Urinary bladder (tissue), 4 donors: Measurements from ENCODE around the gene ASB12. TPM values are rescaled to one million over a fixed set of nuclear protein-coding genes. Genes with fewer than 3 reads are reported as not detected.
"Not testable (repeated sequence)": the region's sequence is repeated elsewhere in the genome, so short reads cannot be mapped to it uniquely, and the experiment has no call there.

Experiments
- DNase-seq: peaks from one replicate; pipeline ENCODE4 v3.0.0-alpha.2; 2015; ENCODE audit errors: extremely low spot score
- H3K27ac ChIP-seq: one replicate; pipeline ENCODE4 v1.5.1; 2013; ENCODE audit warnings: low read depth, mild to moderate bottlenecking, moderate library complexity
- H3K36me3 ChIP-seq: one replicate; pipeline ENCODE4 v1.6.1; 2013; ENCODE audit warnings: mild to moderate bottlenecking, moderate library complexity; ENCODE audit not compliant: insufficient read depth
- H3K4me1 ChIP-seq: one replicate; pipeline ENCODE4 v1.6.1; 2013; ENCODE audit warnings: mild to moderate bottlenecking, moderate library complexity; ENCODE audit not compliant: insufficient read depth
- H3K4me3 ChIP-seq: one replicate; pipeline ENCODE4 v1.5.1; 2013; ENCODE audit warnings: low read depth, low read length
- WGBS: extraction: QIAGEN DNeasy Blood & Tissue Kit; methylation state at CpG from one replicate; pipeline ENCODE4 v1.1.7; 2013; 5-methylcytosine and 5-hydroxymethylcytosine counted together
- polyA plus RNA-seq: library from polyadenylated mRNA; stranded (reverse); fragments of 200-250 nt; gene quantifications from one replicate; pipeline ENCODE4 v1.2.3, GENCODE V29; 2013
- total RNA-seq: library from RNA; depleted of rRNA; stranded (reverse); fragments of >200 nt; gene quantifications from one replicate; pipeline ENCODE4 v1.2.3, GENCODE V29; 2014
- donor health status: healthy with polysubstance abuse.
- donor health status: healthy.

The ASB12 gene, protein sequence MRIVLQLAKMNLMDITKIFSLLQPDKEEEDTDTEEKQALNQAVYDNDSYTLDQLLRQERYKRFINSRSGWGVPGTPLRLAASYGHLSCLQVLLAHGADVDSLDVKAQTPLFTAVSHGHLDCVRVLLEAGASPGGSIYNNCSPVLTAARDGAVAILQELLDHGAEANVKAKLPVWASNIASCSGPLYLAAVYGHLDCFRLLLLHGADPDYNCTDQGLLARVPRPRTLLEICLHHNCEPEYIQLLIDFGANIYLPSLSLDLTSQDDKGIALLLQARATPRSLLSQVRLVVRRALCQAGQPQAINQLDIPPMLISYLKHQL
- total RNA-seq = 0.21 TPM
- 0.39 TPM for polyA plus RNA-seq

GRCh38 chrX:64230123-64230970 is at the start of gene ASB12:
TSS of gene ASB12 (minus strand) at chrX:64230607. CDS start at chrX:64225650, 4,957 bp downstream.
- H3K27ac ChIP-seq = no peak within 1 kb of the TSS
- WGBS = 83% methylated on average over 17 of the region's 17 CpGs

GRCh38 chrX:64265265-64265664 is 34.9 kb upstream of the ASB12 start:
- no peaks in the 10 kb centered on the region for H3K4me1 ChIP-seq
- H3K36me3 ChIP-seq = no peaks in the 10 kb centered on the region
- no peak overlapping the region for H3K4me3 ChIP-seq
- DNase-seq = no peak
- H3K27ac ChIP-seq = no peak overlapping the region

More at GRCh38 chrX:64230123-64230970, at the start of gene ASB12:
- no peak for DNase-seq
- H3K4me1 ChIP-seq = no peaks in the 10 kb centered on the region
- no peak within 1 kb of the TSS for H3K4me3 ChIP-seq
- H3K36me3 ChIP-seq = no peaks in the 10 kb centered on the region

DNA sequence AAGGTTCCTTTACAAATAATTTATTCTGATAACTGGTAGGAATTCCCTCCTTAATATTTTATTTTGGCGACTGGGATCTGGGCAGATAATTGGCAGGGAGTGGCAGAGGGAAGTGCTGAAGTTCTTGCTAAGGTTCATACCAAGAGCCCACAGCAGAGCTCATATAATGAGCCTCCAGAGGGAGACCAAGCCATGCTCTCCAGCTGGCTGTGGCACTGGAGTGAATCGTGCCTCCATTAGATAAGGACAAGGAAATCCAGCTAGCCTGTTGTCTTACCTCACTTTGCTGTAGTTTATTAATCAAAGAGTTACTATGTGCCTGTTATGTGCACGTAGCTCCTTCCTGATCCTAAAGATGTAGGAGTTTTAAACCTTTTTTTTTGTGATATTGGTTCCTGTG is 1.3 kb downstream of the ASB12 start:
- Histone ChIP-seq H3K4me3 (no peak overlapping the region), H3K27ac (no peak overlapping the region), H3K4me1 (no peaks in the 10 kb centered on the region), H3K36me3 (no peaks in the 10 kb centered on the region)
- WGBS = 36% methylated on average over 3 of the region's 3 CpGs
- DNase-seq = no peak

DNA sequence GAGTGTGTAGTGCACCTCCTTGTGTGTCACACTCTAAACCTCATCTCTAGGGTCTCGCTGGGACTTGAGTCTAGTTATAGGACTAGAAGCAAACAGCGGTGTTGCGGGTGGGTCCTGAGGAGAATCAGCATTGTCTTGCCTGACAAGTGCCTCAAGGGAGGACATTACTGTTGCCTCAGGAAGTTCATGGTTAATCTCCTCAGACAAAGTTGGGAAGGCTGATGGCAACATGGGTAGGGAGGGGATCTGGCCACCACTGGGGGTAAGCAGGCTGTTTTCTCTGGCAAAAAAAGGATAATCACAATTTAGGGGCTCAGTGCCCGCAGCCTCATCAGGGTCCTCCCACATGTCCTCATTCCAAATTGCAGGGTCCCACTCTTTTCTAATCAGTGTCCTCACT is 12.4 kb downstream of the ASB12 start:
- DNase-seq = no peak
- Histone ChIP-seq H3K4me3 (no peak overlapping the region), H3K4me1 (no peaks in the 10 kb centered on the region), H3K36me3 (no peaks in the 10 kb centered on the region), H3K27ac (no peak overlapping the region)
- WGBS = 98% methylated on average over 4 of the region's 4 CpGs

DNA sequence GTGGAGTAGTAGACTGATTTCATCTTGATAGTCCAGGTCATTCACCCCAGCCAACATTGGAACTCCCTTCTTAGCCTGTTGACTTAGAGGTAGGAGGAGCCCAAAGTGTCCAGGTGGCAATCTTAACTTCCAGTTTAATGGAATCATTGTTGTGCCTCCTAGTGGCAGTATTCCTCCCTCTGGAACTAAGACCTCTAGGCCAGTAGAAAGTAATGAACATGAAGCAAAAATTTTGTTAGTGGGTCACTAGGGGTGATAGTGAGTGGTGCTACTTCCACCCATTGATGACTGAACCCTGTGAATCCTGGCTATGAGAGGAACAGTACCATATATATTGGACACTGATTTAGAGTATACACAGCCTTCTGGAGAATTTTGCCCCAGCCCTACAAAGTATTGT is 16.4 kb downstream of the ASB12 start:
- H3K36me3 ChIP-seq, H3K27ac ChIP-seq, DNase-seq, H3K4me1 ChIP-seq, H3K4me3 ChIP-seq: not testable (repeated sequence)

- Histone ChIP-seq H3K4me1 (peaks cover 3% of the 10 kb centered on the region), H3K27ac (peak overlapping the region; percentile 82), H3K36me3 (no peaks in the 10 kb centered on the region), H3K4me3 (peak overlapping the region; percentile 76)
- WGBS = 17% methylated on average over 5 of the region's 5 CpGs
- peak; percentile 26 for DNase-seq
Measured at GRCh38 chrX:64206556-64207162, 23.7 kb downstream of the ASB12 start.

GRCh38 chrX:64205735-64206501 is 24.5 kb downstream of the ASB12 start:
- WGBS = under 1% methylated on average over 45 of the region's 45 CpGs
- H3K27ac ChIP-seq = peak overlapping the region; percentile 82

DNA sequence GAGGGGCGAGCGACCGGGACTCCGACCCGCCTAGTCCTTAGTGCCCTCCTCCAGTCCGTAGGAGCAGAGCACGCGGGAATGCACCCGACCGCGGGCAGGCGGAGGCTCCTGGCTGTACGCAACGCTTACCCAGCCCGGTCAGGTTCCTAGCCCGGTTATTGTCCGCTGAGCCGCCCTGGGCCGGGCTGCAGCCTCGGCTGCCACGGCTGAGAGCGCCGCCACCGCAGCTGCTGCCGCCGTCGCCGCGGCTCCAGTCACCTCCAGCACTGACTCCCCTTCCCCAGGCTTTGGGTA is 25.0 kb downstream of the ASB12 start, which contains the start of gene AMER1:
Gene AMER1 (minus strand): TSS at position 268 of the 294 bp plus-strand sequence. CDS start 12,422 bp downstream, outside the sequence.
- peak within 1 kb of the TSS; percentile 82 for H3K27ac ChIP-seq
- peak within 1 kb of the TSS; percentile 76 for H3K4me3 ChIP-seq
- H3K4me1 ChIP-seq = peaks cover 3% of the 10 kb centered on the region
- no peaks in the 10 kb centered on the region for H3K36me3 ChIP-seq
- DNase-seq = no peak
- under 1% methylated on average over 29 of the region's 29 CpGs for WGBS

More at GRCh38 chrX:64205735-64206501, 24.5 kb downstream of the ASB12 start:
- Histone ChIP-seq H3K36me3 (no peaks in the 10 kb centered on the region), H3K4me3 (peak overlapping the region; percentile 76), H3K4me1 (peaks cover 3% of the 10 kb centered on the region)
- peak; percentile 83 for DNase-seq

DNA sequence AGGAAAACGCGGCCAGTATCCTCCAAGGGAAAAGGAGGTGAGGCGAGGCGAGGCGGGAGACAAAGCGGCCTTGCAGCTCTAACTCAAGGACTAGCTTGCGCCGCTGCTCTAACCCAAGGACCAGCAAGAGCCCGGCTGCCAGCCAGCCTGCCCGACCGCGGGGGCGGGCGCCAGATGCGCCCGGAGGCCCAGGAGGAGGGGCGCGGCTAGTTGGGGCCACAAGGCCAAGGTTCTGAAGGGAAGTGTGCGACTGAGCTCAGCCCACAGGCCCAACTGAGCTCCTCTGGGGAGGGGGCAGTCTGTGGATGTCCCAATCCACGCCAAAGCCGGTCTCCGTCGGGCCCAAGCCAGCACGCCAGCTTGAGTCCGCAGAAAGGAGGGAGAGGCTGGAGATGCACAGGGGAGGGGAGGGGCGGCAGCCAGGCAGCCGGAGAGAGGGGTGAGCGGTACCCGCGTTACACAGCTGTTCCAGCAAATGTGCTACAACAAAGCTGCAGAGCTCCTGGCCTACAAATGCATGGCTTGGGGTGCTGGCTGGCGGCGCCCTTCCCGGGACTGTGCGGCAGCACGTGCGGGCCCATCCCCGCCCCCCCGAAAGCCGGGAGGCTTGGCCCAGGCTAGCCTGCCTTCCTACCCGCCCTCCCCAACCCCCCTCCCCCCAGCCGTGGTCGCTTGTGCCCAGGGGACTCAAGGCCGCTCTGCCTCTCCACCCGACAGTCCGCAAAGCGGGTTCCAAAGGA is 25.5 kb downstream of the ASB12 start:
- H3K4me1 ChIP-seq = peaks cover 3% of the 10 kb centered on the region
- H3K27ac ChIP-seq = peak overlapping the region; percentile 82
- WGBS = 1% methylated on average over 44 of the region's 46 CpGs
- DNase-seq = no peak
- H3K36me3 ChIP-seq = no peaks in the 10 kb centered on the region
- peak overlapping the region; percentile 76 for H3K4me3 ChIP-seq

DNA sequence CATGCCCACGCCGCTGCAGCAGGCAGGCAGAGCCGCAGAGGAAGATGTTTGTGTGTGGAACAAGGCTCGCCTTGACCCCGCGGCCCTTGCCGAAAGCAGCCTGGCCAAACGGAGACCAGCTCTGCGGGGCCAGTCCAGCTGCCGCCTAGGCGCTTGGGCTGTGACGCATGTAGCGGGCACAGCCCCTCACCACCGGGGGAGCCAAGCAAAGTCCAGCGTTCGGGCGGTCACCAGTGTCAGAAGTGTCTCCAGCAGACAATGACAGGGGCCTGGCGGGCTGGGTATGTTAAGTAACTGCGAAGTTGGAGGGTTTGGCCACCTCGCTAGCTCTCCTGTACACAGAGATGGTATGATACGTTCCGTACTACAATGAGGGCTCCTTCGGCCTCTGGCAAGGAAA is 26.2 kb downstream of the ASB12 start:
- peaks cover 3% of the 10 kb centered on the region for H3K4me1 ChIP-seq
- H3K36me3 ChIP-seq = no peaks in the 10 kb centered on the region
- DNase-seq = no peak
- peak overlapping the region; percentile 76 for H3K4me3 ChIP-seq
- no peak overlapping the region for H3K27ac ChIP-seq
- WGBS = 30% methylated on average over 23 of the region's 23 CpGs

DNA sequence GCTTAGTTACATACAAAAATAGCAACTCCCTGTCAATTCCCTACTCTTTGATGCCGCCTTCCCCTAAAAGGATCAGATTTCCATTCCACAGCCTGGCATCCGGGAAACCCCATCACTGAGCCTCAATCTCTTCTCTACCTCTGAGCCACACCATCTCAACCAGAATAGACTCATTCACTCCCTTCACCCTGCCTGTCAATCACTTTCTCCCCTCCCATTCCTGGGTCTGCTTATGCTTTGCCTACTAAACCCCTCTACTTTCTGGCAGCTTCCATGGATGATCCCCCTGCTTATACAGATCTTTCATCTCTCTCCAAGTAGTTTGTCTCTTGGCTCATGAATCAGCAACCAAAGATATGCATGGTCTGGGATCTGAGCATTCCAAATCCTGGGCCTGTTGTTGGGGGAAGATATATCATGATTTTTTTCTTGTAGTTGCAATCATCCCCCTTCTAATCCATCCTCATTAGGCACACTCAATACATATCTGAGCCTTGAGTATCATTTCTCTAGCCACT is 27.5 kb downstream of the ASB12 start:
- H3K4me1 ChIP-seq = peaks cover 3% of the 10 kb centered on the region
- H3K27ac ChIP-seq = no peak overlapping the region
- no peaks in the 10 kb centered on the region for H3K36me3 ChIP-seq
- DNase-seq = no peak
- 65% methylated on average over 2 of the region's 2 CpGs for WGBS
- H3K4me3 ChIP-seq = no peak overlapping the region

- H3K4me1 ChIP-seq = no peaks in the 10 kb centered on the region
- no peak overlapping the region for H3K27ac ChIP-seq
- no peaks in the 10 kb centered on the region for H3K36me3 ChIP-seq
- DNase-seq = no peak
- no peak overlapping the region for H3K4me3 ChIP-seq
Measured at GRCh38 chrX:64198036-64198435, 32.4 kb downstream of the ASB12 start.
